ENCODE results near the gene EXD2.
"Not testable (repeated sequence)": the region's sequence is repeated elsewhere in the genome, so short reads cannot be mapped to it uniquely, and the experiment has no call there.

EXD2 gene

GRCh38 chr14:69252851-69253250, 61.6 kb downstream of the EXD2 start:
- no peak for DNase-seq

DNA sequence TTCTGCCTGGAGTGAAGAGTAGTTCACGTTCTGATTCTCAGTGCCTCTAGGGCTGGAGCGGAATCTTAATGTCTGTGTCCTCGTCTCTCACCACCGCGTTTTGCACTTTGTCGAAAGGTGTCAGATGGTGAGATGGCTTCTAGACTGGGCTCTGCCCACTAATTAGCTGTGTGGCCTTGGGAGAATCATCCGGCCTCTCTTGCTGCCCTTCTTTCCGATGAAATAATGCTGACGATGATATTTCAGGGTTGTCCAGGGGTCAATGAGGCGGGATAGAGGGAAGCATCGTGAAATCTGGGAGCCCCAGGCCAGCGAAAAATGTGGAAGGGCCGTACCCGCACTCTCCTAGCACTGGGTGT, 67.8 kb downstream of the EXD2 start:
- no peak for DNase-seq

DNA sequence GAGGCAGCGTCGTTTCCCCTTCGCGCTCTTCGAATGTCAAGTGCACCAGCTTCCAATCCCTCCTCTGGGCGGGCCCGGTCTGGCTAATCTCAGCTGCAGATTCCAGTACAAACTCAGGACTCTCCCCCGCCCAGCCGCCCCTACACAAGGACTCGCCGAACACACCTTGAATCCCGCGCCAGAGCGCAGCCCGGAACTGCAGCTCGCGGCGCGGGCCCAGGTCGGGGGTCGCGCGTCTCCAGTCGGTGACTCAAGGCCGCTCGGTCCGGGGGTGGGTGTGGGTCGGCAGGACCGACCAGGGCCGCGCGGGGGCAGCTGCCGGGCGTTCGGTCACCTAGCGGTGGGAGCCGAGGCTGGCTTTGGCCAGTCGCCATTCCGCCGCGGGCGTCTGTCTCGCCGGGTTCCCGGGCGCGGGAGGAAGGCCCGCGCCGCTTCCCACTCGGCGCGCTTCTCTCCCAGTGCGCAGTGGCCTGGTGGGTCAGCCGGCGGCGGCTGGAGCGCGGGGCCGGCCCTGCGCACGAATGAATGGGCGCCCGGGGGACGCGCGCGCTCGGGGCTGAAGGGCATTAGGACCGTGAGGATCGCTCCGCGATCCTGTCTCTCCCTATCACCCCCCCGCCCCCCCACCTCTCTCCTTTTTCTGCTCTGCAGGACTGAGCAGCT, 68.4 kb downstream of the EXD2 start, which contains the start of gene GALNT16:
GALNT16 (plus strand) TSS at position 632 of the 663 bp plus-strand sequence. CDS start 133 bp downstream, outside the sequence.
- DNase-seq = no peak

GRCh38 chr14:69260190-69260860, 69.0 kb downstream of the EXD2 start:
- no peak for DNase-seq

GRCh38 chr14:69260861-69261564, 69.7 kb downstream of the EXD2 start:
- DNase-seq = peak; percentile 29

DNA sequence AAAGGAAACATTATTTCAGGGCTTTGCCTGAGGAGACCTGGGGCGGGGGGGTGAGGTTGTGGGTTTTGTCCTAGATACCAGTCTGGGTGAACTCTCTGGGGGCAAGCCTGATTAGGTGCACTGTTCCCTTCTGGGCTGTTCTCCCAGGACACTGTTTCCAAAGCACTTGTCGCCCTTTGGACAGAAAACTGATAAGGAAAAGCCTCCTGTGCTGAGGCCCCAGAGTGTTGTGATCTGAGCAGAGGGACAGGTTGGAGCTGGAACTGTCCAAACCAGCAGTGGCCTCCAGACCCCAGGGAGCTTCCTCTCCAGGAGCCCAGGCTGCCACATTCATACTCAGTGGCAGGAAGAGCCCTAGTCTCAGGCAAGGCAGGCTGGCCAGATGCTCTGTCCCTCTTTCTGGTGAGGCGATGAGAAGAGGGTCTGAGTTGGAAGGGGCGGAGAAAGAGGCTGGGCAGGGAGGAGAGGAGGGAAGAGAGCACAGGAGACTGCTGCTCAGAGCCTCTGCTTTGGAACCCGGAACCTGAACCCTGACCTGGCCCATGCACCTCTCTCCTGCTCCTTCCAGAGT, 70.5 kb downstream of the EXD2 start:
- DNase-seq = no peak

DNA sequence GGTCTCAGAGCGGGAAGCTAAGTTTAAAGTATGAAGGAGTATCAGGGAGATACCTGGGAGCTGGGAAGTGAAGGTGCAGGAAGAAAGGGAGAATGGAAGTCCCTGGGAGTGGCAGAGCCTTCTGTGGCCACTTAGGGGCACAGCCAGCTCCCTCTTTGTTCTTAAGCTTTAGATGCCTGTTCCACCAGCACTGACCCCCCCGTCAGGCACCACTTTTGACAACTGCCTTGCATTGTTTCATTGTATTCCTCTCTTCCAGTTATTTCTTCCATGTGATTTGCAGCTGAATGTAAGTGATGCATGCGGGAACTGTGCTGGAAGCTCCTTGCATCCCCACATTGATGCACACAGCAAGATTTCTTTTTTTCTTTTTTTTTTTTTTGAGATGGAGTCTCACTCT, 71.2 kb downstream of the EXD2 start:
- no peak for DNase-seq

DNA sequence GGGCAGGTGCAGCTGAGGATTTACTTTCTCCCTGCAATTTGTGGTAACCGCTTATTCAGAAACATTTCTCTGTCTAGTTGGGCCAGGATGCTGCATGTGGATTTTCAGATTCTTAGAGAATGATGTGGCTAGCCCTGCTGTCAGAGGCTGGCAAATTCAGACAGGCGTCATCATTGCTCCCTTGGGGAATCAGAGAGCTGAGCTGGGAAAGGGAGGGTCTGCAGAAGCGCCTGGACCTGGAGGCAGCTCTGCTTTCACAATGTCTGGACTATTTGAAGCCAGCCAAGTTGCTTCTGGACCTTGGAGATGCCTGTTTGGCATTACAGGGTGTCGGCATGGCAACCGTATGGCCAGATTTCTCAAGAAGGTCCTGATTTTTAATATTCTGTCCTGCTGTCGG, 72.1 kb downstream of the EXD2 start:
- no peak for DNase-seq

DNA sequence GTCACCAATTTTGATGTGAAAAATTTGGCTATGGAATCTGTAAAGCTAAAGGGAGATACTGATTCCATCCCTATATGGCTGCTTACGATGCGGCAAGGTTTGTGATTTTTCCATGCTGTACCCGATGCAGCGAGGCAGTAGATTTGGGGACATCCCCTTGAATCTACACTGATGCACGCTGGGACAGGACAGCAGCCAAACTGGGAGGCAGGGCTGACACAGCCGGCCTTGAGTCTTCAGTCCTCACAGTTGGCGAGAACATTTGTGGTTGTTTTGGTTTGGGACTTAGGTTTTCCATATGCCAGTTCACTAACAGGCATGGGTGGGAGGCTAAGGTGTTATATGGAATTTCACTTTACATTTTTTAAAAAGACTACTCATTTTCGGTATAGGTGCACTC, 72.5 kb downstream of the EXD2 start:
- DNase-seq = no peak

DNA sequence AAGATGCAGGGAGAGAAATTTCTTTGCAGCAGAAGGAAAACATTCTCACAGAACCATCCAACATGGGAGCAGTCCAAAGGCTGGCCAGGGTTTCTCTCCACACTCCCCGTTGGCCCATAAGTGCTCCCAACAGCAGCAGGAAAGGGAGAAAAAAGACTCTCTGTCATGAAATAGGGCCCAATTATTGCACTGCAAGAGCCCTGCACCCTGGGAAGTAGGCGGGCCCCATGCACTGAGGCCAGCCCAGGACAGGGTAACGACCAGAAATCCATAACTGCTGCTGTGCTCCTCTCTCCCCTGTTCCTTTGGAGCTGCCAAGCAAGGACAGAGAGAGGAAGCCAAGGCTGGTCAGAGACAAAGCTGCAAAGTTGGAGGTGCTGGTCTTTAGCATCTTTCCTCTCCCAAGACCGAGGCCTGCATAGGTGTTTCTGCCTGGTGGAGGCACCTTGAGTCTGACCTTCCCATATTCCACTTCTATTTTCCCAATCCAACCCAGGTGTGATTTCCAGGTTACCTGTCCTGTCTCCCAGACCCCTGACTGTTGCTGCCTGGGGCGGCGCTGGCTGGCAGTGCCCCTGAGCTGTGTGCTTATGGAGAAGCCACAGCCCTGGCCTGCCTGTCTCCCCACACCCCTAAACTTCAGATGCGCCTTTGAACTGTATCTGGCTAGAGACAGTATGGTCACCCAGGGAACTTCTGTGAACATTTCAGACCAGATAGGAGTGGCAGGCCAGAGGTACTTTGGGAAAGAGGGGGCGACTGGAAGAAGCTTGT, 75.5 kb downstream of the EXD2 start:
- DNase-seq = no peak

- no peak for DNase-seq
Measured at GRCh38 chr14:69267492-69267891, 76.2 kb downstream of the EXD2 start.

GRCh38 chr14:69268223-69268622, 76.9 kb downstream of the EXD2 start:
- DNase-seq = no peak

GRCh38 chr14:69268763-69269162, 77.5 kb downstream of the EXD2 start:
- no peak for DNase-seq

GRCh38 chr14:69269381-69269780, 78.1 kb downstream of the EXD2 start:
- no peak for DNase-seq

DNA sequence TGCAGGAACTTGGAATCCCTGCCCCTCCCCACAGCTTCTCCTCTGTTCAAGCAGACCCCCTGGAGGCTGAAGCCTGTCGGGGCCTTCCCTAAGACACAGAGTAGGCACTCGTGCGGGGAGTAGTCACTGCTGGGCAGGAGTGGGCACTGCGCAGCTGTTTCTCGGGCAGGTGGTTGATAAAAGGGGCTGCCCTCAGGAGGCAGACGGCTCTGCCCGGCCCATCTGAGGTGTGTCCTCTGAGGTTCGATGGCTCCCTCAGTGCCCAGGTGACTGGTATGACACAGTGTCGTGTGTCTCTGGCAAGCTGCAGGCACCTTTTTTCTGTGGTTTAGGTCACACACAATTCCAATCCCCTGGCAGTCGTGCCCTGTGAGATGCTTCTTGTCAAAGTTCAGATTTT, 78.8 kb downstream of the EXD2 start:
- no peak for DNase-seq

- DNase-seq = no peak
Measured at GRCh38 chr14:69270795-69271708, 79.8 kb downstream of the EXD2 start.

- no peak for DNase-seq
Measured at GRCh38 chr14:69274321-69274720, 83.0 kb downstream of the EXD2 start.

GRCh38 chr14:69275331-69275730, 84.0 kb downstream of the EXD2 start:
- DNase-seq = no peak

DNA sequence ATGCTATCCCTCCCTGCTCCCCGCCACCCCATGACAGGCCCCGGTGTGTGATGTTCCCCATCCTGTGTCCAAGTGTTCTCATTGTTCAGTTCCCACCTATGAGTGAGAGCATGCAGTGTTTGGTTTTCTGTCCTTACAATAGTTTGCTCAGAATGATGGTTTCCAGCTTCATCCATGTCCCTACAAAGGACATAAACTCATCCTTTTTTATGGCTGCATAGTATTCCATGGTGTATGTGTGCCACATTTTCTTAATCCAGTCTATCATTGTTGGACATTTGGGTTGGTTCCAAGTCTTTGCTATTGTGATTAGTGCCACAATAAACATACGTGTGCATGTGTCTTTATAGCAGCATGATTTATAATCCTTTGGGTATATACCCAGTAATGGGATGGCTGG, 86.1 kb downstream of the EXD2 start:
- DNase-seq = not testable (repeated sequence)

- DNase-seq = no peak
Measured at GRCh38 chr14:69280746-69281291, 89.5 kb downstream of the EXD2 start.

- no peak for DNase-seq
Measured at GRCh38 chr14:69281450-69282169, 90.3 kb downstream of the EXD2 start.

All from CD4-positive, alpha-beta T cell treated with Interleukin-10 for 1 hour (primary cell).